ENCODE measurements around the gene CEP131.
A peak's percentile ranks its signal among the peaks of the same experiment; 100 is the strongest.

The CEP131 gene

DNA sequence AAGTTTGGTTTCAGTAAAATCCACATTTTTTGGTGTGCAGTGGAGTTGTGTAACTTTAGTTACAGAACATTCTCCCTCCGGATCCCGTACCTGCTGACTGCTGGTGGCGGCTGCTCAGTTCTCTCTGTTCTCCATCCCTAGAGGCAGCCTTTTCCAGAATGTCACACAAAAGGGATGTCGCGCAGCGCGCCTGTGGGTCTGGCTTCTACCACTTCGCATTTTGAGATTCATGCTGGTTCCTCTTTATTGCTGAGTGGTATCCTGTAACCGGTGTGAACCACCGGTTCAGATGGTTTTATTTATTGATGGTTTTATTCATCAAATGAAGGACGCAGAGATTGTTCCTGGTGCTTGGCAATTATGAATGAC is 981 bp upstream of the CEP131 start:
- no peak for DNase-seq (ENCODE audit: low read depth in 2 of 2)

GRCh38 chr17:81222620-81222905 is 202 bp downstream of the CEP131 start:
- no peak for DNase-seq (ENCODE audit: low read depth in 2 of 2)

DNA sequence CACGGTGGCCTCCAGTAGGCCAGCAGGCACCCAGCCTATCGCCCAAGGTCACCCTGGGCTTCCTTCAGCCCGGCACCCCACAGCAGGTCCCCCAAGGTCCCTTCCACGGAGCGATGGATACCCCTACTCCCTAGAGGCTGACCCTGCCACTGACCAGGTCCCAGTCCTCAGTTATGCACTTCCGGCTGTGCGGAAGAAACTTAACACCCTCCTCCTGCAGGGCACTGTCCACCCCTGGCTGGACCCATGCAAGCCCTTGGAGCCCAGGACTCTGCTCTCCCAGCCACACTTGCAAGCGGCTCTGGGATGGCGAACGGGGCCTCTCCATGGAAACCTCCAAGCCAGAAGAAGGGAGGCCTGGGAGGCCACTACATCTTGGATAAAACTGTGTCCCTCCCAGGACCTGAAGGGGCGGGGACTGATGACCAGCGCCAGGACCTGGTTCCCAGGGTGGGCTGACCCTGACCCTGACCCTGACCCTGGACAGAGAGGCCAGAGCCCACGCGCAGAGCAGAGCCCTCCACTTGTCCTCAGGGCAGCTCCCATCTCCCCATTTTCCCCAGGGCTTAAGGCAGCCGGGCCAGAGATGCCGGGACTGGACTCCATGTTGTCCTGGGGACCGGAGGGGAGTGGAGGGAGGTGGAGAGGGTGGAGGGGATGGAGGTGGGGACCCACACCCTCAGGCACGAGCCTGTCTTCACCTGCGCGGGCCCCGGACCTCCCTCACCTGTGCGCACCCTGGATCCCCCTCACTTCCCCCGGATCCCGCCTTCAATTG is 734 bp downstream of the CEP131 start:
- no peak for DNase-seq (ENCODE audit: low read depth in 2 of 2)

DNA sequence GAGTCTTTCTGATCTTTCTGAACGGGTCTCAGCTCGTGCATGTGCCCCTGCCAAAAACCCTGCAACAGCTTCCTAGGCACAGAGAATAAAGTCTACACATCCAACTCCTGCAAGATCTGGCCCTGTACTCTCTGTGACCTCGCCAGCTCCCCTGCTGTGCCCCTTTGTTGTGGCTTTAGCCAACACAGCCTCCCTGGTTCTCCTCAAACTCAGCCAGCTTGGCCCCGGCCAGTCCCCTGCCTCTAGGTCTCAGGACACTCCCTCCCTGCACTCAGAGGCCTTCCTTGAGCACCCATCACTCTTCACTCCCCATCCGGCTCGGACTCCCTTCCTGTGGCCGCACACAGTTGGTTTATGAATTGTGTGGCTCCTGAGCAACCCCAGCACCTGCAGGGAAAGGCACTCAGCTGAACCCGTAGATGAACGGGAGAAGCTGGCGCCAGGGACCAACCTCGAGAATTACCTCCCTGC is 1.4 kb downstream of the CEP131 start:
- DNase-seq (ENCODE audit: low read depth in 2 of 2) = no peak

GRCh38 chr17:81219476-81220180 is 3.1 kb downstream of the CEP131 start:
- DNase-seq (ENCODE audit: low read depth in 2 of 2) = no peak

DNA sequence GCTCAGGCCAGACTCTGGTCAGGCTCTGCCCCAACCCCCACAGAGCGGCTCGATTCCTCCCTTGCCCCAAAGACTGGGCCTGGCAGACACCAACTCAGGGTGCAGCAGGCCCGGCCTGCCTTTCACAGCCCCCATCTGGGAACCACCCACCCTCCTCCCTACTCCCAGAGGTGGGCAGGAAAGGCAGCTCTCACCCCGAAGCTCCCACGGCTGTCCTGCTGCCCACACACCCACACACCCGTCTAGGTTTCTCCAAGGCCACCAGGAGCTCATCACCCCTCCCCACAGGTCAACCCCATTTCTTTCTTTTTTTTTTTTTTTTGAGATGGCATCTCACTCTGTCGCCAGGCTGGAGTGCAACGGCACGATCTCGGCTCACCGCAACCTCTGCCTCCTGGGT is 3.8 kb downstream of the CEP131 start:
- DNase-seq (ENCODE audit: low read depth in 2 of 2) = no peak

DNA sequence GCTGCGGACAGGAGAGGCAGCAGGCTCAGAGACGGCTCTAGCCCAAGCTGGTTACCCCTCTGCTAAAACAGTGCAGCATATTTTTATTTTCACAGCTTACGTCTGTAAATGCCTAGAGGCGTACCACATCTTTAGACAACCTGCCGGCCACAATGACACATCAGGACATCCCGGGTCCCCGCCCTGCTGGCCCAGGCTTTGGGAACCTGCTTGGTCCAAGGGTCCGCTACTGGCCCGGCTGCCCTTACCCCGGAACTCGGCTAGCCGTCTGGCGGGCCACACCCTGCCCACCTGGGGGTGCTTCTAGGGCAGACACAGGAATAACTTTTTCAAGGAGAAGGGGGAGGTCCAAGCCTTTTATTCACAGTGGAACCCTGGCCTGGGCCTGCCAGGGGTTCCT is 4.3 kb downstream of the CEP131 start:
- DNase-seq (ENCODE audit: low read depth in 2 of 2) = no peak

GRCh38 chr17:81217491-81217890 is 5.3 kb downstream of the CEP131 start:
- no peak for DNase-seq (ENCODE audit: low read depth in 2 of 2)

- no peak for DNase-seq (ENCODE audit: low read depth in 2 of 2)
Measured at GRCh38 chr17:81213978-81214377, 8.8 kb downstream of the CEP131 start.

GRCh38 chr17:81212365-81212764 is 10.4 kb downstream of the CEP131 start:
- DNase-seq (ENCODE audit: low read depth in 2 of 2) = no peak

DNA sequence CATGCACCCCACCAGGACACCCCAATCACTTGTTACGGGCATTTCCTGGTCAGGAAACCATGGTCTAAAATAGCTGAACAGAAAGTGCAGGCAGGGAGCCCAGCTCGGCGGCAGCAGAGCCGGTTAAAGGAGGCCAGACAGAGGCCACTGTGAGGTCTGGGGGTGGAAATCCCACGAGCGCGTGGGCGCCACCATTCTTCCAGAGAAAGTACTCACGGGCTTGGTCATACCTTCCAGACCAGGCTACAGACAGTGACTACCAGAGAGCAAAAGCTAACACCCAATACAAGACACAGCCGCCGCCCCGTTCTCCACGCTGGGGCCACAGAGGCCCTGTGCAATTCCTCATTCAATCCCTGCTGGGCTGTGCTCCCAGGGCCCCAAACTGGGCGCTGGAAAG is 11.9 kb downstream of the CEP131 start:
- no peak for DNase-seq (ENCODE audit: low read depth in 2 of 2)

GRCh38 chr17:81210466-81210865 is 12.3 kb downstream of the CEP131 start:
- DNase-seq (ENCODE audit: low read depth in 2 of 2) = no peak

- DNase-seq (ENCODE audit: low read depth in 2 of 2) = no peak
Measured at GRCh38 chr17:81209141-81209540, 13.6 kb downstream of the CEP131 start.

DNA sequence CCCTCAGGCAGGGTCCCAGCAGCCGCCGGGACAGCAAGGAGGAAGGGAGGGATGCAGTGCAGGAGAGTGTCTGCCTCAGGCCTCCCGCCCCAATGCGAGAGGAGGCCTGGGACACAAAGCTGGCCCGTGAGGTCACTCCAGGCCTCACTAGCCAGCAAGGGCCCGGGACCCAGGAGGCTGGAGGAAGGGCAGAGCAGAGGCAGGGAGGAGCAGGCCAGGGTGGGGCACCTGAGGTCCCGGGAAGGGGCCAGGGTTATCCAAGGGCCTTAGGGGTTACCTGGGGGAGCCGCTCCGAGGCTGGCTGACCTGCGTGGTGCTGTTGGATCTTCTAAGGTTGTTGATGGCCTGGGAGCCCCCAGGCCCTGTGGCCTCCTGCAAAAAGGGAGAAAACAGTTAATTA is 14.1 kb downstream of the CEP131 start:
- no peak for DNase-seq (ENCODE audit: low read depth in 2 of 2)

DNA sequence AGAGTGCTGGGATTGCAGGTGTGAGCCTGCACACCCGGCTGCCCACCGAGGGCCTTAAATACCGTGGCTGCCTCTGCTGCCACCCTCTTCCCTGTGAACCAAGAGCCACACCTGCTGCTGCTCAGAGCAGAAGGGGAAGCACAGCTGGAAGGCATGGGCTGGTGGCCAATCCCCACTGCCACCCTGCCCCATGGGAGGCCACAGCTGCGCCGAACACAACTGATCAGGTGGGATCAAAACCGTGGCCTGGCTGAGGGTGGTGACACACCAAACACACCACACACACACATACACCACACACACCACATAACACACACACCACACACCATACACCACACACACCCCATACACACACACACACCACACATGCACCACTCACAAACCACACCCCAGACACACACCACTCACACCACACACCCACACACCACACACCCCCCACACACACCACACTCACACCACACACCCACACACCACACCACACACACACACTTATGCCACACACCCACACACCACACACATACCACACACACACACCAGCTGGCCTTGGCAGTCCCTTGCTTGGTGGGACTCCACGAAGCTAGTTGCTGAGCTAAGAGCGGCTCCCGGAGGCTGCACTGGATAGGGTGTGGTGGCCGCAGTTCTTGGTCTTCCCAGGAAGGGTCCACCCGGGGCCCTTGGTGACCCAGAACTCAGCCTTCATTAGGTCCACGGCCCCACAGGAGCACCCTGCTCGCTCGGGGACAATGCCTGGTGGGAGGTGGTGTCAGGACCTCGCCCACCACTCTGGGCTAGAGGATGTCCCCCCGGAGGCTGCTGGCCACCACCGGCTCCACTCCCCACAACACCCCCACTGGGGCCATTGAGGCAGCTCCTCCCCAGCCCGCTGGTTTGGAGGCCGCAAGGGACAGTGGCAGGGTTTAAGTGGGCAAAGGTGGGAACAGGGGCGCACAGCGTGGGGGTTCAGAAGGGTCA is 14.9 kb downstream of the CEP131 start:
- no peak for DNase-seq (ENCODE audit: low read depth in 2 of 2)

GRCh38 chr17:81206657-81207056 is 16.1 kb downstream of the CEP131 start:
- DNase-seq (ENCODE audit: low read depth in 2 of 2) = no peak

DNA sequence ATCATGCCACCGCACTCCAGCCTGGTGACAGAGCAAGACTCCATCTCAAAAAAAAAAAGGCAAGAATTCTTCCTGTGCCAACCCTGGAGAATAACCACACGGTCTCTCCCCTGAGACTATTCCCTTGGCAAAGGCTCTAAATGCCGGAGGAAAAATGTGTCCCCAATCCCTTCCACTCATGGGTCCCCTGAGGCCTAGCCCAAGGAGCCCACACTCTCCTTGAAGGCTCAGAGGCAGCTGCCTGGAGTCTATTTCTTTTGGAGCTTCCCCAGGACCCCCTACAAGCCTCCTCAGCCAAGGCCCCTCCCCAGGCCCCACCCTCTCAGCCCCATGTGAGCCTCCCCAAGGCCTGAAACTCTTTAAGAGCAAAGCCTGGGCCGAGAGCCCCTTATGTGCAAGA is 16.6 kb downstream of the CEP131 start:
- DNase-seq (ENCODE audit: low read depth in 2 of 2) = no peak

GRCh38 chr17:81204578-81204977 is 18.2 kb downstream of the CEP131 start:
- no peak for DNase-seq (ENCODE audit: low read depth in 2 of 2)

DNA sequence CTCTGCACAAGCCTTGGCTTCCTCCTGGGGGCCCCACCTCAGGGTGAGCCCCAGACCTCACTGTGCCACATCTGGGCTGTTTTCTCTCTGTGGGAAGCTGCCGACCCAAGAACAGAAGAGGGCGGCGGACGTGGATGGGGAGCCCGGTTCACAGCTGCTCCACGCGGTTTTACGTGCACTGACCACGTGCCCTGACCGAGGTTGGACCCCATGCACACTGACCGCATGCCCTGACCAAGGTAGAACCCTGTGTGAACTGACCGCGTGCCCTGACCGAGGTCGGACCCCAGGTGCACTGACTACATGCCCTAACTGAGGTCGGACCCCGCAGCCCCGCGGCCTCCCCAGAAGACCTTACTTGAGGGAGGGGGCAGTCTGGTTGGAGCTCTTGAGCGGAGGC is 19.6 kb downstream of the CEP131 start:
- DNase-seq (ENCODE audit: low read depth in 2 of 2) = no peak

- no peak for DNase-seq (ENCODE audit: low read depth in 2 of 2)
Measured at GRCh38 chr17:81202318-81202717, 20.4 kb downstream of the CEP131 start.

GRCh38 chr17:81200695-81201580 is 21.8 kb downstream of the CEP131 start:
- peak in 1 of 2 donors; percentile 19 for DNase-seq (ENCODE audit: low read depth in 2 of 2)

All from stimulated activated CD4-positive, alpha-beta T cell treated with anti-CD3 and anti-CD28 coated beads, Interleukin-15, amount 100 ng/mL, for 48 hours (primary cell).